Measurements from ENCODE around the gene SELL.
"Not testable (repeated sequence)": the region's sequence is repeated elsewhere in the genome, so short reads cannot be mapped to it uniquely, and the experiment has no call there.

Gene SELL

GRCh38 chr1:169711469-169712308 lies at the start of gene SELL:
Gene SELL, minus strand, starts transcription at chr1:169711620. Its CDS starts 122 bp downstream, at chr1:169711498.
- DNase-seq = peak; percentile 84

- no peak for DNase-seq
Observed at GRCh38 chr1:169759038-169759437, 47.6 kb upstream of the SELL start.

- peak; percentile 10 for DNase-seq
Observed at GRCh38 chr1:169753549-169753948, 42.1 kb upstream of the SELL start.

- no peak for DNase-seq
Observed at GRCh38 chr1:169750041-169750440, 38.6 kb upstream of the SELL start.

GRCh38 chr1:169746550-169746949 lies 35.1 kb upstream of the SELL start:
- DNase-seq = no peak

- DNase-seq = peak; percentile 7
Observed at GRCh38 chr1:169745015-169745861, 33.8 kb upstream of the SELL start.

GRCh38 chr1:169741666-169742394 lies 30.4 kb upstream of the SELL start:
- DNase-seq = no peak

- DNase-seq = no peak
Observed at GRCh38 chr1:169739980-169740379, 28.6 kb upstream of the SELL start.

- DNase-seq = no peak
Observed at GRCh38 chr1:169733924-169734323, 22.5 kb upstream of the SELL start, which contains the start of gene SELE. Gene SELE, minus strand, starts transcription at chr1:169734079. Its CDS starts 467 bp downstream, at chr1:169733612.

- no peak for DNase-seq
Observed at GRCh38 chr1:169731446-169731845, 20.0 kb upstream of the SELL start.

- no peak for DNase-seq
Observed at GRCh38 chr1:169729991-169730390, 18.6 kb upstream of the SELL start.

- no peak for DNase-seq
Observed at GRCh38 chr1:169727307-169727706, 15.9 kb upstream of the SELL start.

GRCh38 chr1:169726851-169727250 lies 15.4 kb upstream of the SELL start:
- no peak for DNase-seq

GRCh38 chr1:169725930-169726329 lies 14.5 kb upstream of the SELL start:
- DNase-seq = no peak

GRCh38 chr1:169724168-169724567 lies 12.7 kb upstream of the SELL start:
- DNase-seq = no peak

- no peak for DNase-seq
Observed at GRCh38 chr1:169723763-169724162, 12.3 kb upstream of the SELL start.

- no peak for DNase-seq
Observed at GRCh38 chr1:169722779-169723178, 11.4 kb upstream of the SELL start.

- not testable (repeated sequence) for DNase-seq
Observed at GRCh38 chr1:169715100-169715499, 3.7 kb upstream of the SELL start.

- not testable (repeated sequence) for DNase-seq
Observed at GRCh38 chr1:169713090-169713489, 1.7 kb upstream of the SELL start.

GRCh38 chr1:169712309-169712631 lies 850 bp upstream of the SELL start:
- DNase-seq = no peak

GRCh38 chr1:169708647-169709046 lies 2.8 kb downstream of the SELL start:
- DNase-seq = no peak

GRCh38 chr1:169707912-169708604 lies 3.4 kb downstream of the SELL start:
- DNase-seq = no peak

- DNase-seq = no peak
Observed at GRCh38 chr1:169704797-169705196, 6.6 kb downstream of the SELL start.

Data from NCI-H82 (cell line).